NCI-H187 treated with DMSO at 0.1 percent for 48 hours (cell line): ENCODE measurements around the gene LXN.
"Not testable (repeated sequence)": the region's sequence is repeated elsewhere in the genome, so short reads cannot be mapped to it uniquely, and the experiment has no call there.

Experiments used
- DNase-seq: peaks from one replicate; lab custom pipeline; 2025; lab: John Stamatoyannopoulos, UW

Gene LXN, protein sequence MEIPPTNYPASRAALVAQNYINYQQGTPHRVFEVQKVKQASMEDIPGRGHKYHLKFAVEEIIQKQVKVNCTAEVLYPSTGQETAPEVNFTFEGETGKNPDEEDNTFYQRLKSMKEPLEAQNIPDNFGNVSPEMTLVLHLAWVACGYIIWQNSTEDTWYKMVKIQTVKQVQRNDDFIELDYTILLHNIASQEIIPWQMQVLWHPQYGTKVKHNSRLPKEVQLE

DNA sequence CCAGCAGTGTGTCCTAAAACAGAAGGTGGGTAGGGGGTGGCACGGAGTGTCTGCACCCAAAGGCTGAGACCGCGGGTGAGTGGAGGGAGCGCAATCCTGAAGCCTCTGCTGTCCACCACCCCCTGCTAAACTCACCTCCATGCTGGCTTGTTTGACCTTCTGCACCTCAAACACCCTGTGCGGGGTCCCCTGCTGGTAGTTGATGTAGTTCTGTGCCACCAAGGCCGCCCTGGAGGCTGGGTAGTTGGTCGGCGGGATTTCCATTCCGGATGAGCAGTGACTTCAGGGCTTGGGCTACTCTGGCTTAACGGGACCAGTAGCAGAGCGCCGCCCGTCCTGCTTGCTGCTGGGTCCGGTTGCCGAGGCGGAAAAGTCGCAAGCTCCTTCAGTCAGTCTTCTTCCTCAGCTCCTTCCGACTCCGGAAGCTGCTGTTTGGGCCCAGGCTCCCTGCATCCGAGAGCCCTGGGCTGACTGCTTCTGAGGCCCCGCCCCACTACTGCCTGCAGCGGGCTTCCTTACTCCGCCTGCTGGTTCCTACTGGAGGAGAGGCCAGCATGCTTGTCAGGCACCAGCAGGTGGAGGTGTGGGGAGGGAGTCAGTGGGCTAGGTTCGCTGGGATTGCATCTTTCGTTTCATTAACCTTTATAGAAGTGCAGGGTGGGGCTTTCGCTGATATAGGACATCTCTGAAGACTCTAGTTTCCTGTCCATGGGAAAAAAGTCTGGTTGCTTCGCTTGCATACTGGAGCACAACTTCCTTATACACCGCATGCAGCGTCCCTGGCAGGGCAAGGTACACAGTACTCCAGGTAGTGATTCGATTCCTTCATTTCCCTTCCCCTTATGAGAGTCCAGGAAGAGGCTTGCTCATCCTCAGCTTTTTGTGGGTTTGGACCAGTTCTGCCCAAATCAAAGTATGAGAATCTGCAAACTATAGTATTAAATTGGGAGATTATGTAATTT is at the start of gene LXN:
Gene LXN (minus strand): TSS at position 434 of the 962 bp plus-strand sequence. CDS start 170 bp downstream, at position 264.
- DNase-seq: no peak

DNA sequence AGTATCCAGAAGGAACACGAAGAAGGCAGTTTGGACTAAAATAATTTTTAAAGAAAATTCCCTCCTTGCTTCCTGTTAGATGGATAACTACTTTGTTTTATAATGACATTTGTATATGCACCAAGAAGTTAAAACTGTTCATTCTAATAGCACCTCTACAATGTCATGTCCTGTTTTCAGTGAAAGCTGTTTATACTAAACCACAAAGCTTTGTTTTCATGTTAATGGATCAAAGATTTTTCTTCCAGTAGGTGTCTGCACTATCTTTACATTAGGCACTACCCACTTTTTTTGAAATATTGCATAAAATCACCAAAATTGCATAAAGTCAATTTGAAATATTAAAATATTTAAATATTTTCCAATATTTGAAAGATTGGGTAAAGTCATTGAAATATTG is 49.7 kb upstream of the LXN start:
- no peak for DNase-seq

DNA sequence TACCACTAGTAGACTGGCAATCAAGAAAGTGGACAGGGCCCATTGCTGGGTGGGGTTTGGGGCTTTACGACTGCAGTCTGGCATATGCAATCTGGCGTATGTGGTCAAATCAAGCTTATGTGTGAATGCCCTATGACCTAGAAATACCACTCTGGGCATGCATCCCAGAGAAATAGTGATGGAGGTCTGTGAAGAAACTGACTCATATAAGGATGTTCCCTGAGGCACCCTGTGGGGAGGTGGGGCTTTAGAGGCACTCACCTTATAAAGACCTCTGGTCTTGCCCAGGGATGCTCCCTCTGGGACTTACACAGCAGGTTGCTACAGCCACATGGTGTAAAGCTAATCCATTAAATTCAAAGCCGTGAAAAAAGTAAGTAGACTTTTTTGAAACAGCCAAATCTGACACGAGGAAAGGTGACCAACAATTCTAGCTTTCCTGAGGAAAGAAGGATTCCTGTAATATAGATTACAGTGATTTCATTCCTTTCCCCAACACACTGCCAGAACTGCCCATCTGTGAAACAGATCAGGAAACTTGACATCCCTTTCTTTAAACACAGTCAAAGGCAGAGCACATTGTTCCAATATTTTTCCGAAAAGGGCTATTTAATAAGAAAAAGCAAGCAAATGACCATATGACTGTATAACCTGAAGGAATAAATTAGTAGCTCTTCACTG is 46.2 kb upstream of the LXN start:
- no peak for DNase-seq

DNA sequence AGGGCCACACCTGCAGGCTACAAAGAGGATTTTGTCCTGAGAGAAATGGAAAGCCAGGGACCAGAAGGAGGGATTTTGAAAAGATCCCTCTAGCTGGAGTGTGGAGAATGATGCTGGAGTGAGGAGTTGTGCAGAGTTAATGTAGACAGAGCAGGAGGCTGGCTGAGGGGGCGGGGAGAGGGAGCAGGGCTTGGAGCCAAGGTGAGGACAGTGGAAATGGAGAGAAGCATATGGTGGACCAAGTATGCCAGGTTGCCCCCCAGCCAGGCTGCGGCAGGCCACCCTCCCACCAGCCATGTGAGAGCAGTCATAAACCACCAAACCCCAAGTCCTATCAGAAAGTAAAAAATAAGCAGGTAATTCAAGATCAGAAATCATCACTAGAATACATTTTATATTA is 45.1 kb upstream of the LXN start:
- DNase-seq: no peak

DNA sequence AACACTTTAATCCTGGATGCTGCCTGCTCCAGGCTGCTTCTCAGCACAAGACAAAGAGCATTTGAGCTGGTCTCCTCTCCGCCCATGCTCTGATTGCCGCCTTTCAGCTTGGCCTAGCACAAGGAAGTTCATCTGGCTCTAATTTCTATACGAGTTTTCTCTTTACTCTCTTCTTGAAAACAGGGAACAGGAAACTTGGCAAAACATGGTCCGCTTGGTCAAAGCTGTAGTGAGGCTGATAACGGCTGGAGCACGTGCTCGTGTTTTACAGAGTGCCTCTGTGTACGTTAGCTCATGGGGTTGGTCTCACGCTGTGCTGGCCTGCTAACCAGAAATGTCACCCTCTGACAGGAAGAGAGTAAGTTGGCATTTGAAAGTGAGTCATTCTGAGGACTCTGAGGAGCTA is 40.6 kb upstream of the LXN start:
- no peak for DNase-seq

DNA sequence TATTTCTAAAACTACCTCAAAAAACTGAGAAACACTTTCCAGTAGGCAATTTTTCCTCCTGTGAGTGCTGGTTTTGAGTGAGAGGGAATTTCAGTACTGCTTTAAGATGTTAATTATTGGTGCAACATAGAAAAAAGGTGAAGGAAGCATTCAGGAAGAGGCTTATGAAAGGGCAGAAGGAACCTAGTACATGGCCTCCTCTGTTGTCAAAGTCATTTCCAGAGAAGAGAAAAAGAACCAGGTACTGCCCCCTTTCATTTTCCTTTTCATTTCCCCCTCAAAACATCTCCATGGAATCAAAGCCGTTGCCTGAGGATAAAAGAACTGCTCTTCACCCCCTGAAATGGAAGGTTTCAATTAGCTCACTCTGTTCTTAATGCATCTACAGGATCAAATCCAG is 40.0 kb upstream of the LXN start:
- DNase-seq: no peak

- no peak for DNase-seq
Observed at GRCh38 chr3:158711886-158712285, 39.4 kb upstream of the LXN start.

DNA sequence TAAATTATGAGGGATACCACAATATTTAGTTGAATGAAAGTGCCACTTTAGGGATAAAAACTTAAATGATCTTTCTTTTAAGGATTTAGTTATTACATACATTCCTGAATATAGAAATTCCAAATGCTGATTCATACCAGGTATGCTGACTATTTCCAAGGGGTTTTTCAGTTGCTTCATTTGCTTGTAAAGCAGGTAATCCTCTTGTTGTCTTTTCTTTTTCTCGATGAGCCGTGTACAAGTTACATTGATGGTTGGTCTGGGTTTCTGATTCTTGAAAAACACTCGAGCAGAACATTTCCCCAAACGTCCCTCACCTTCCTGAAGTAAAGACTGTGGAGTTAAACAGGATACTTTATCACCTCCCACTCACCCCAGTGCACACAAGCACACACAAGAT is 38.2 kb upstream of the LXN start:
- DNase-seq: no peak

DNA sequence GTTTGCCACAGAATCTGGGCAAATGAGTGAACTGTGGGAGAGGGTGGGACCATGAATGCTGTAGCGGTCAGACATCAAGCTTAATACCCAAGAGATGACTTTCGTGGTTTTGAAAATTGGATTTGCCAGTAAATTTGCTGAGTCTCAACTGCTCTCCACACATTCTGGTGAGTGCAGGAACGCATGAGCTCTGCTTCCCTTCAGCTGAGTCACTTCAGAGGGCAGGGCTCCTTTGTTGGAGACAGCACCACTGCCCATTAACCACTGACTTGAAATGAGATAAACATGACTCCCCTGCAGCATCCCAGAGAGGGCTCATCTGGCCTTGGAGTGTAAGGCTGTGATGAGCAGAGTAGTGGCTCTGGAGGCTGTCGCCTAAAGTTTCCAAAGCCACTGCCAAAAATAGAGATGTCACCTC is 37.2 kb upstream of the LXN start:
- DNase-seq: no peak

DNA sequence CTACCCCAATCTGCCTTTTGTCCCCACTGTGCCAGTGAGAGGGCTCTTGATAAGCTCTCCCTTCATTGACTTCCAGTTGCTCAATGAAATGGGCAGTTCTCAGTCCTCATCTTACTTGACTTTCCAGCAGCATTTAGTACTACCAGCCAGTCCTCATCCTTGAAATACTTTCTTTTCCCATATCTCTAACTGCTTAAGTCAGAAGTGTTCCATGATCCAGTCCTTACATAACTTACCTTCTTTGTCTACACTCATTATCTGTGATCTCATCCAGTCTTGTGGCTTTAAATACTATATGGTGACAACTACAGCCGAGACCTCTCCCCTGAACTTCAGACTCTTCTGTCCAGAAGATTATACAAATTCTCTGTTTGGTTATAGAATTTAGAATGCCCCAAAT is 31.1 kb upstream of the LXN start:
- no peak for DNase-seq

DNA sequence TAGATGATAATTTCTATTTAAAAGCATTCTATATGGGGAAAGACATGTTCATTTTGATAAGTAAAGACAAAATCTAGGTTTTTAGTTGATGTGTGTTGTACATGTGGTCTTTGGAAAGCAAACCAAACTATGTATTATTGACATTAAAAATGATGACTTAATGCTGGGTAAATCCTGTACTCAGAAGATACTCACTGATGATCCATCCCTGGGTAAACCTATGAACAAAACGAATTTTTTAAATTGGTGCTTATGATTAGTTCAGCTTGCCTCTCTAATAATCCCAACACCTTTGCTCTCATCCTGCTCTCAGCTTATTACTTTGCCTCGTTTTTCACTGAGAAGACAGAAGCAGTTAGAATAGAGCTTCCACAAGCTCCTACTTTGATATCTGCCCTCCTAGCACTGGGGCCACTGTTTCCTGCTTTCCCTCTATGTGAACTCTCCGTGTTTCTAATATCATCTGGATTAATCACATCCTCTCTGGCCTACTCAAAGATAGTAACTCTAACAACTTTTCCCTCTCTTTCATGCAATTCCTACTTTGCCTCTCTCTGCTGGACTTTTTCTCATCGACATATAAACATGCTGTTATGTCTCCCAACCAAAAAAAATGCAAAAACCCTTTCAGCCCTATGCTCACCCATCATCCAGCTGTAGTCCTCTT is 30.5 kb upstream of the LXN start:
- DNase-seq: no peak

GRCh38 chr3:158701420-158702065 is 29.1 kb upstream of the LXN start:
- DNase-seq: no peak

GRCh38 chr3:158700559-158700958 is 28.1 kb upstream of the LXN start:
- DNase-seq: no peak

- no peak for DNase-seq
Observed at GRCh38 chr3:158696618-158697017, 24.2 kb upstream of the LXN start.

DNA sequence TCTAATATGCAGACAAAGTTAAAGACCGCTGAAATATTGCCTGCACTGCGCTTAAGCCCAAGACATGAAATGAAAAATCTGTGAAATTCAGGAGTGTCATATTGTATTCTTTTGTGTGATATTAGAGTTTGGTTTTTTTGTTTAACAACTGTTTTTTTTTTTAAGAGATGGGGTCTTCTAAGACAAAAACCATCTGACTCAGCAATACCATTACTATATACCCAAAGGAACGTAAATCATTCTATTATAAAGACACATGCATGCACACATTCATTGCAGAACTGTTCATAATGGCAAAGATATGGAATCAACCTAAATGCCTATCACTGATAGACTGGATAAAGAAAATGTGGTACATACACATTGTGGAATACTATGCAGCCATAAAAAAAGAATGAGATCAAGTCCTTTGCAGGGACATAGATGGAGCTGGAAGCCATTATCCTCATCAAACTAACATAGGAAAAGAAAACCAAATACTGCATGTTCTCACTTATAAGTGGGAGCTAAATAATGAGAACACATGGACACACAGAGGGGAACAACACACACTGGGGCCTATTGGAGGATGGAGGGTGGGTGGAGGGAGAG is 21.5 kb upstream of the LXN start:
- DNase-seq: not testable (repeated sequence)

- DNase-seq: no peak
Observed at GRCh38 chr3:158685159-158685558, 12.7 kb upstream of the LXN start.

DNA sequence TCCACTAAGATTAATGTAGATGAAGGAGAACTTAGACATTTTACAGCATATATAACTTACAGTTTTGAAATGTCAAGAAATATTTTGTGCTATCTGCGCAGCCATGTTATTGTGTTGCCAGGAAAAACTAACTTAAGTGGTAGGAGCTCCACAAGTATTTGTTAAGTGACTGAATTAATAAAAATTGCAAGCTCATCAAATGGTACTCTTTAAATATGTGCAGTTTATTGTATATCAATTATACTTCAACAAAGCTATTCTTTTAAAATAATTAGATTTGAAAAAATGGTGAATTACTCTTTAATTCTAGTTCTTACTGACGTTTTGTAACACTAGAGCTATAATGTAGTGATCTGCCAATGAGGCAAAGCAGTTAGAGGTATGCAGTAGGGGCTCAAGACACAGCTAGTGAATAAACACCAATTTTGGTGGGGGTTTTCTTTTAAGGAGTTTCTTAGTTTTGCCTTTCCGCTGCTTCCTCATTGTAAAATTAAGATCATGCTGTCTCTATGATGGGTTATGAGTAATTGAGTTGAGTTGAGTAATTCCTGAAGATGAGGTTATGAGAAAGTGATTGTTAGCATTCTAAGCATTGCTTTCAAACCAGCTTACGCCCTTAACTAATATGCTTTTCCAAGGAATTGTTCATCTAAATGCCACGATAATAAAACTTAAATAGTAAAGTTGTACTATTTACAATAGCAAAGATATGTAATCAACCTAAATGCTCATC is 10.9 kb upstream of the LXN start:
- DNase-seq: no peak

GRCh38 chr3:158680861-158681260 is 8.4 kb upstream of the LXN start:
- no peak for DNase-seq

DNA sequence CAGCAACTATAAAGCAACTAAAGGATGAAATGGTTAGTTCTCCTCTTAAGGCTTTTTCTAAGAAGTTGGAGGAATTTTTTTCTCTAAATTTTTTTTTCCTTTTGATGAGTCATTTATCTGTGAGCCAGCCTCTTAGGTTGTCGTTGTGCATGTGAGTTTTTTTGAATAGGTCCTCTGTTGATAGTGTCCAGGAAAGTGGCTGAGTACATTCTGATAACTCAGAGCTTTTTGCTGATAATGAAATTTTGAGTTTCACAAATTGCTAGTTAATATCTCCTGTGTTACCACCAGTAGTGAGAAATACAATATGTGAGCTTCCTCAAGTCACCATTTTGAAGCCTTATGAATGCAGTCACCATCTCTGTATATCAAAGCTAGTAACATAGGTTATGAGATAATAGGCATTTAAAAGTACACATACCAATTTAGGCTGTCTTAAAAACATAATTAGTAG is 7.1 kb upstream of the LXN start:
- DNase-seq: no peak

DNA sequence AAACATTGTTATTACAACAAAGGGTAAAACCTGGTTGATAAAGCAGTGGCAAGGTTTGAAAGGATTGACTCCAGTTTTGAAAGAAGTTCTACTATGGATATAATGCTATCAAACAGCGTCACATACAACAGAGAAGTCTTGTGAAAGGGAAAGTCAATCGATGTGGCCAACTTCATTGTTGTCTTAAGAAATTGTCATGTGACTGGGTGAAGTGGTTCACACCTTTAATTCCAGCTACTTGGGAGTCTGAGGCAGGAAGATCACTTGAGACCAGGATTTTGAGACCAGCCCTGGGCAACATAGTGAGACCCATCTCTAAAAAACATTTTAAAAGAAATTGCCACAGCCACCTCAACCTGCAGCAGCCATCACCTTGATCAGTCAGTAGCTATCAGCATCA is 6.2 kb upstream of the LXN start:
- DNase-seq: no peak

DNA sequence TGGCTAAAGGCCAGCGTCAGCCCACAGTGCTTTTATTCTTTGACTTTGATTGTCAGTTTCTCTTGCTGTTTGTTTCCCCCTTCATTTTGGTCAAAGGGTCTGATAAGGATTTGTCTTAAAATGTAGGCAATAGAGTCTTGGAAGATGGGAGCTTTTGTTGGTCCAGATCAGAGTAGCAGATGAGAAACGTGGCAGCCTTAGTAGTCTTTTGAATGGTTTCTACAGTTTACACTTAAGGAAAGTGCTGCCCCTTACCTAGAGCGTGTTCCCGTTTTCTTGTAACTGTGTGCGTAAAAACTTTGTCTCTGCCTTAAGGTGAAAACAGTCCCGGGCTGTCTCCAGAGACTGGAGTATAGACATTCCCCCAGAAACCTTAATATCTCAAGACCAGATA is 630 bp downstream of the LXN start:
- DNase-seq: no peak
